ENCODE results near the gene AVPR2.

- TF ChIP-seq CTCF (IDR thresholded peaks at IDR 0.05; ENCODE audit: borderline replicate concordance, extremely low read depth, low read length, poor library complexity, severe bottlenecking) (no peak), EZH2 (IDR thresholded peaks at IDR 0.05; ENCODE audit: borderline replicate concordance, low read depth, low read length, severe bottlenecking) (no peak)
Observed at GRCh38 chrX:153903238-153903980, 1.1 kb upstream of the AVPR2 start.

Measured in DND-41 (cell line).